Femur (tissue), 1 donor: ENCODE measurements around the gene RIPOR3.
A peak's percentile ranks its signal among the peaks of the same experiment; 100 is the strongest.
"Not testable (repeated sequence)": the region's sequence is repeated elsewhere in the genome, so short reads cannot be mapped to it uniquely, and the experiment has no call there.

Experiments
- DNase-seq: peaks from one replicate; pipeline ENCODE4 v3.0.0-alpha.2; 2017

Gene RIPOR3

GRCh38 chr20:50679753-50680104 is 11.6 kb downstream of the RIPOR3 start:
- no peak for DNase-seq

DNA sequence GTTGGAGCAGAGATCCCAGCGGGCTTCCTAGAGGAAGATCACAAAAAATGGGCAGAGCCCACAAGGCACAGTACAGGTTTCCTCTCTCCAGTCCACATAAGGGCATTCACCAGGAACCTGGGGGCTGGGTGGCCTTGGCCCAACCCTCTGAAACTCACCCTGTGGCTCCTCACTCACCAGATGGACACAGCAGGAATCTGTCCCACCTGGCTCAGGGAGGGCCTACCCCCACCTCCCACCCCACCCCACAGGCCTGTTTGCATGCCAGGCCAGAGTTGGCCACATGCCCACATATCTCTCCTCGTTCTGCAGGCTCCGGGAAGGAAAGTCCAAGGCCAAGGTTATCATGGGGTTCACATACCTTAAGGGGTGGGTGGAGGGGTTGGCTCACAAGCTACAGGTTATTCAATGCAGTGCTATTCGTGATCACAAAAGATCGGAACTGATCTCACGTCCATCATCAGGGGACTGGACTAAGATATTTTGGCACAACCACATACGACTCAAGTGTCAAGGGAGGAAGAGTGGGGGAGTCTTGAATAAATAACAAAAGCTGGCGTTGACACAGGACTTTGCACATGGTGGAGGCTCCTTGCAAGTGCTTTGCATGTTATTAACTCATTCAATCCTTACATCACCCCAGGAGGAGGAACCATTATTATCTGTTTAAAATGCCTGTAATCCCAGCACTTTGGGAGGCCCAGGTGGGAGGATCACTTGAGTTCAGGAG is 13.0 kb downstream of the RIPOR3 start:
- no peak for DNase-seq

GRCh38 chr20:50676858-50677257 is 14.5 kb downstream of the RIPOR3 start:
- DNase-seq = no peak

DNA sequence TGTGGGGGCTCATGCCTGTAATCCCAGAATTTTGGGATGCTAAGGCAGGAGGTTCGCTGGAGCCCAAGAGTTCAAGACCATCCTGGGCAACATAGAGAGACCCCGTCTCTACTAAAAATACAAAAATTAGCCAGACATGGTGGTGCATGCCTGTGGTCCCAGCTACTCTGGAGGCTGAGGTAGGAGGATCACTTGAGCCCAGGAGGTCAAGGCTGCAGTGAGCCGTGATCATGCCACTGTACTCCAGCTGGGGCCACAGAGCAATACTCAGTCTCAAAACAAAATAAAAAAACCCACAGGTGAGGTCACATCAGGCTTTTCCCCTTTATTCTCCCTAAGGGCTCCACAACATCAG is 15.0 kb downstream of the RIPOR3 start:
- not testable (repeated sequence) for DNase-seq

GRCh38 chr20:50675671-50676376 is 15.5 kb downstream of the RIPOR3 start:
- DNase-seq = no peak

- no peak for DNase-seq
These were observed 17.1 kb downstream of the RIPOR3 start for GRCh38 chr20:50674138-50674825.

- DNase-seq = peak; percentile 87
These were observed 17.7 kb downstream of the RIPOR3 start for GRCh38 chr20:50673466-50674137.

DNA sequence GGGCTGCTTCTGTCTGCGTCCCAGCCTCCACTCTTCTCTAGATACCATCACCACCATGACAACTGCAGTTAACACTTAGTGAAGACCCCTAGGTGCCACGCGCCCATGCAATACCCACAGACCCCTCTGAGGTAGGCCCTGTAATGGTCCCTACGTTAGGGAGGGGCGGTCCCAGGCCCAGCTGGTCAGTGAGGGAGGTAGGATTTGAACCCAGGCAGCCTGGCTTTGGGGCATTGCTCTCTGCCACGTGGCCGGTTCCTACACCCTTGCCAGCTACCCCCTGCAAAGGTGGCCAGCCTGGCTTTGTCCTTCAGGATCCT is 18.2 kb downstream of the RIPOR3 start:
- no peak for DNase-seq

DNA sequence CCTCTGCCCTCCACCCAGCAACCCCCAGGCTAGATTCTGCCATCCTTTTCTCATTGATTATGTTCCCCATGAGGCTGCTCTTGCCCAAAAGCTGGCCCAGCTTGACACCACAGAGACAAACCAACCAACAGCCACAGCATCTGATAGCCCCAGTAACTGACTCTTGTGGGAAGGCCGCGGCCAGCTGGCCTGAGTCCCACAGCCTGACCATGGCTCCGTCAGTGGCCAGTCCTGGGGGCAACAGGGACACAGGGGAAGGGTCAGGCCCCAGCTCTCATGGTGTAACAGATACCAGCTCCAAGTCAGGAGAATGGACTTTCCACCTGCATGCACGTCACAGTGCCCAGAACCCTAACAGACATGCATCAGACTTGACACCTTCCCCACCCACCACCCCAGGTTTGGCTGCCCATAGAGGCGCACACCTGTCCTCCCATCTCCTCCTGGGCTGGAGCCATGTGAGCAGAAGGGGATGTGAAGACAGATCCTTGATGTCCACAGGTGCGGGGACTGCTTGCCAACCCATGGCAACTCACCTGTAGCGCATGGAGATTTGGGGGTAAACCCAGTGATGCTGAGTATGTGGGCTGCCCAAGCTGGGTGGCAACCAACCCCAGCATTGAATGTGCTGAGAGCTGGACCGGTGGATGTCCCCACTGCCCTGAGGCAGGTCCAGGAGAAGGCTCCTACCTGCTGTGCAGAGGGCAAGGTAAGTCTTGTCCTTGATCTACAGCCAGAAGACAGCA is 18.8 kb downstream of the RIPOR3 start:
- DNase-seq = no peak

GRCh38 chr20:50671626-50672025 is 19.7 kb downstream of the RIPOR3 start:
- DNase-seq = no peak

DNA sequence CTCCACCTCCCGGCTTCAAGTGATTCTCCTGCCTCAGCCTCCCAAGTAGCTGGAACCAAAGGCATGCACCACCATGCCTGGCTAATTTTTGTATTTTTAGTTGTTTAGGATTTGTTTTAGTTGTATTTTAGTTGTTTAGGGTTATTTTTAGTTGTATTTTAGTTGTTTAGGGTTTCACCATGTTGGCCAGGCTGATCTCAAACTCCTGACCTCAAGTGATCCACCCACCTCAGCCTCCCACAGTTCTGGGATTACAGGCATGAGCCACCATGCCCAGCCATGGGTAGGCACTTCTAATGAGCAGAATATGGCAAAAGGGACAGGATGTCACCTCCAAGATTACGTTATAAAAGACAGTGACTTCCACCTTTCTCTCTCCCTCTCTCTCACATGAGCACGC is 20.3 kb downstream of the RIPOR3 start:
- not testable (repeated sequence) for DNase-seq

DNA sequence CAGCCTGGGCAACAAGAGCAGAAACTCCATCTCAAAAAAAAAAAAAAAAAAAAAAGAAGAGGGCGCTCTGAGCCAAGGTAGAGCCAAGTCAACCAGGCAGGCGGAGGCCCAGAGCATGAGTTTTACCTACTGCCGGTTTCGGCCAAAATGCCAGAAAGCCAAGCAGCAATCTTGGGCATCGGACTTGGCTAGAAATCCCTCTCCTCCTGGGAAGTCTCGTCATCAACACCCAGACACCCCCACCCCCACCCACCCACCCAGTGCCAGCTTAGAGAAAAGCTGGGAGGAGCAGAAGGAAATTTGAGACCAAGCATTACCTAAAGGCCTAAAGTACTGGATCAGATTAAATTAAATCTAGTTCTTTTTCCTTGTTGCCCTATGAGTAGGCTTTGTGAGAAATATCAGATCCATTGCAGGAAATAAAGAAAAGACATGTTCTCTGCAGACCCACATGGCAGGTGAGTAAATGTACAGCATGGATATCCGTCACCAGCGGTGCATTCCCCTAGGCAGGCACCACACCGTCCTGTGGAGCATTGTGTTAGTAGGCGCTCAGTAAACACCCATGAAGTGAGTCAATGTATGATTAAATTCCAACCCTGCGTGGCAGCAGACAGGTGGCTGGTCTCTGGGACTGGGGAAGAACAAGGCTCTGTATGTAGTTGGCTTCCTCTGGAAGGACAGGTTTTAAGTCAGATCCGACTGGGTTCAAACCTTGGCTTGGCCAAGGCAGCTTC is 21.0 kb downstream of the RIPOR3 start:
- no peak for DNase-seq

GRCh38 chr20:50668798-50669197 is 22.5 kb downstream of the RIPOR3 start:
- DNase-seq = no peak

GRCh38 chr20:50668326-50668725 is 23.0 kb downstream of the RIPOR3 start:
- no peak for DNase-seq

- no peak for DNase-seq
These were observed 24.5 kb downstream of the RIPOR3 start for GRCh38 chr20:50666709-50667298.

DNA sequence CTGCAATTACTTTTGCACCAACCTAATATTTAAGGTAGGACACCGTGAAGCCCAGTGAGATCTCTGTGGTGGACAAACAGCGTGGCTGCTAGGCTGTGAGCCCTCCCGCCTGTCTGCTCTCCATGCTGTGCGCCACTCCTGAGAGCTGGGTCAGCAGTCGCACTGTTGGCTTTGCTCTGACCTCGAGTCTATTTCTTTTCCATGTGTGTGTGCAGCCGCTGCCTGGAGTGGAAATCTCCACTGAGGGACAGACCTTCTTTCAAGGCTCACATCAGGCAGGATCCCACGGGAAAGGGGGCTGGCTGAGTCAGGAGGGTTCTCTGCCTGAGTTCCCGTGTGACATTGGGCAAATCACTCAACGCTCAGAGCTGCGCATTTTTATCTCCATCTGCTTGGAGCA is 27.1 kb downstream of the RIPOR3 start:
- DNase-seq = no peak

DNA sequence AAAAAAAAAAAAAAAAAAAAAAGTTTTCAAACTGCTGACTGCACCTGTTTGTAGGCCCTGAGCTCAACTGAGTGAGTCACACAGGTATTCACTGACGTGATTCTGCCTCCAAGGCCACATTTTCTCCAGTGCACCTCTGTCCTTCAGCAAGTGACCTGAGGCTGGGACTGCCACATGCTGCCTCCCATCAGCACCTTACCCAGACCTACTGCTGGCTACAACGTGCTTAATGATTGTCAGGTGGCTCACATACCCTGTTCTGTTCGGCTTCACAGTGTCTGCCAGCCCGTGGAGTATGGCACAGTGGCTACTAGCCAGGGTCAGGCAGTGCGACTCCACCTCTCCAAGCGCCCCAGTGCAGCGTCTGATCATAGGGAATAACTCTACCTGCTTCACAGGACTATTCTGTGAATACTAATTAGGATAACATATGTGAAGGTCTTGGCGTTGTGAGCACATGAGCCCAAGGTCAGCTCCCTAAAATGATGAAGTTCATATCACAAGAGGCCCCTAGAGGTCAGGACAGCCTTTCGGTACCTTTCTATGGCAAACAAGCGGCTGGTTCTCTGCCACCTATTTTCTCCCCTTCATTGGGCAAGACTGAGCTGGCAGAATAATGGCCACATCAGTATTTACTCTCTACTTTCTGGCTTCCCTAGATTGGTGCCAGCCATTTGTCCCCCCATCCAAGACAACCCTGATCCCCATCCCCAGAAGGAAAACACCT is 28.1 kb downstream of the RIPOR3 start:
- no peak for DNase-seq

DNA sequence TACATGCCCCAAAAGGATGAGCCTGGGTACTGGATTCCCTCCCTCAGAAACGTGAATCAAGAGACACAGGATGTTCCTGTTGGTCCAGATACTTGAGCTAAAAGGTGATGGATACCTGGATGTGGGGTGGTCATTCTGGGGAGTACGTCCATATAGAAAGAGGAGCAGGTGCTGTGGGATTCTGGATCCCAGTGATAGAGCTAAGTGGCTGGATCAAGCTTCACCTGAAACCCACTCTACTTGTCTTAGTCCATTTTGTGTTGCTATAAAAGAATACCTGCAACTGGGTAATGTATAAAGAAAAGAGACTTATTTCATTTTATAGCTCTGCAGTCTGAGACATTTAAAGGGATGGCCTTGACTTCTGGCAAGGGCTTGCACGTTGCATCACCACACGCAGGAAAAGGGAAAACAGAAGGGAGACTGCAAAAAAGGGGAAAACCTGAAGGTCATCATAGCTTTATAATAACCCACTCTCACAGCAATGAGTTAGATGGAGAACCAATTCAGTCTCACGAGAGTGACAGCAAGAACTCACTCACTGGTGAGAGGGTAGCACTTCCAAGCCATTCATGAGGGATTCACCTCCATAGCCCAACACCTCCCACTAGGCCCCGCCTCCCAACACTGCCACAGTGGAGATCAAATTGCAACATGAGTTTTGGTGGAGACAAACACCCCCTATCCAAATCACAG is 31.2 kb downstream of the RIPOR3 start:
- DNase-seq = no peak

GRCh38 chr20:50658804-50659380 is 32.5 kb downstream of the RIPOR3 start:
- DNase-seq = no peak

GRCh38 chr20:50655311-50655880 is 35.9 kb downstream of the RIPOR3 start:
- peak; percentile 92 for DNase-seq
